ENCODE data around the gene GRP.

DNA sequence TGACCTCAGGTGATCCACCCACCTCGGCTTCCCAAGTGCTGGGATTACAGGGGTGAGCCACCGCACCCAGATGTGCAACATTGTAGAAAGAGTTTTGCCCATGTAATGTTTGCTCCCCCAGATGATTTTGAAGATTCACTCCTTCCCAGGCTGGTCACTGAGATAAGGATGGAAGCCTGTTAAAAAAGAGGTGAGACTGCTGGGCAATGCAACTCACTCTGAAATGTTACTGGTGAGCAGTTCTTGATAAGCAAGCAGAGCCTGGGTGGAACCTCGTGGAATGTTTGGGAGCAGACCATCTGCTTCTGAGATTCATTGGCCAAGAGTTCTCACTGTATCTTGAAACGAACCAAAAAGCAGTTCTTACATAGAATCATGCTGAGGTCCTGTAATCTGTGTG, 19.7 kb downstream of the GRP start:
- TF ChIP-seq, protein P1, sequence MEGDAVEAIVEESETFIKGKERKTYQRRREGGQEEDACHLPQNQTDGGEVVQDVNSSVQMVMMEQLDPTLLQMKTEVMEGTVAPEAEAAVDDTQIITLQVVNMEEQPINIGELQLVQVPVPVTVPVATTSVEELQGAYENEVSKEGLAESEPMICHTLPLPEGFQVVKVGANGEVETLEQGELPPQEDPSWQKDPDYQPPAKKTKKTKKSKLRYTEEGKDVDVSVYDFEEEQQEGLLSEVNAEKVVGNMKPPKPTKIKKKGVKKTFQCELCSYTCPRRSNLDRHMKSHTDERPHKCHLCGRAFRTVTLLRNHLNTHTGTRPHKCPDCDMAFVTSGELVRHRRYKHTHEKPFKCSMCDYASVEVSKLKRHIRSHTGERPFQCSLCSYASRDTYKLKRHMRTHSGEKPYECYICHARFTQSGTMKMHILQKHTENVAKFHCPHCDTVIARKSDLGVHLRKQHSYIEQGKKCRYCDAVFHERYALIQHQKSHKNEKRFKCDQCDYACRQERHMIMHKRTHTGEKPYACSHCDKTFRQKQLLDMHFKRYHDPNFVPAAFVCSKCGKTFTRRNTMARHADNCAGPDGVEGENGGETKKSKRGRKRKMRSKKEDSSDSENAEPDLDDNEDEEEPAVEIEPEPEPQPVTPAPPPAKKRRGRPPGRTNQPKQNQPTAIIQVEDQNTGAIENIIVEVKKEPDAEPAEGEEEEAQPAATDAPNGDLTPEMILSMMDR (IDR thresholded peaks at IDR 0.05) = no peak
- TF ChIP-seq POLR2A (IDR thresholded peaks at IDR 0.05) (no peak), EP300 (IDR thresholded peaks at IDR 0.05) (no peak)

Data from gastroesophageal sphincter (tissue), 3 donors.